Dermis blood vessel endothelial cell (primary cell): ENCODE results near the gene RSPH1. TPM values are rescaled to one million over a fixed set of nuclear protein-coding genes. Genes with fewer than 3 reads are reported as not detected.
A peak's percentile ranks its signal among the peaks of the same experiment; 100 is the strongest.
"Not testable (repeated sequence)": the region's sequence is repeated elsewhere in the genome, so short reads cannot be mapped to it uniquely, and the experiment has no call there.

Source experiments
- DNase-seq: peaks from one replicate; pipeline ENCODE4 v3.0.0; 2010
- total RNA-seq: library from RNA; depleted of rRNA; stranded (reverse); fragments of >200 nt; gene quantifications from 2 replicates; pipeline ENCODE4 v1.2.3, GENCODE V29; 2014

The RSPH1 gene
- total RNA-seq, 1 donor from 2014 or later, result not detected

GRCh38 chr21:42484966-42485365 is 11.1 kb downstream of the RSPH1 start:
- no peak for DNase-seq

GRCh38 chr21:42481169-42481568 is 14.9 kb downstream of the RSPH1 start:
- no peak for DNase-seq

- no peak for DNase-seq
These were observed 15.3 kb downstream of the RSPH1 start for GRCh38 chr21:42480736-42481135.

GRCh38 chr21:42479582-42479981 is 16.4 kb downstream of the RSPH1 start:
- no peak for DNase-seq

- DNase-seq, result no peak
These were observed 17.5 kb downstream of the RSPH1 start for GRCh38 chr21:42478504-42478903.

- DNase-seq, result no peak
These were observed 19.4 kb downstream of the RSPH1 start for GRCh38 chr21:42476388-42477331.

GRCh38 chr21:42475526-42476387 is 20.3 kb downstream of the RSPH1 start:
- no peak for DNase-seq

- DNase-seq, result no peak
These were observed 21.0 kb downstream of the RSPH1 start for GRCh38 chr21:42475036-42475435.

- peak; percentile 43 for DNase-seq
These were observed 21.8 kb downstream of the RSPH1 start for GRCh38 chr21:42474043-42474831.

GRCh38 chr21:42473498-42474042 is 22.5 kb downstream of the RSPH1 start:
- no peak for DNase-seq

GRCh38 chr21:42472521-42472920 is 23.5 kb downstream of the RSPH1 start:
- no peak for DNase-seq

- no peak for DNase-seq
These were observed 24.2 kb downstream of the RSPH1 start for GRCh38 chr21:42471716-42472330.

GRCh38 chr21:42471206-42471605 is 24.8 kb downstream of the RSPH1 start:
- no peak for DNase-seq

GRCh38 chr21:42469726-42470125 is 26.3 kb downstream of the RSPH1 start:
- DNase-seq, result not testable (repeated sequence)

- no peak for DNase-seq
These were observed 26.8 kb downstream of the RSPH1 start for GRCh38 chr21:42469272-42469671.

- DNase-seq, result no peak
These were observed 27.4 kb downstream of the RSPH1 start for GRCh38 chr21:42468491-42469131.

GRCh38 chr21:42467140-42467983 is 28.7 kb downstream of the RSPH1 start:
- DNase-seq, result no peak

- DNase-seq, result no peak
These were observed 29.3 kb downstream of the RSPH1 start for GRCh38 chr21:42466700-42467099.

- no peak for DNase-seq
These were observed 30.3 kb downstream of the RSPH1 start for GRCh38 chr21:42465803-42466127.

GRCh38 chr21:42465008-42465802 is 30.8 kb downstream of the RSPH1 start:
- no peak for DNase-seq
